CMK (cell line): ENCODE measurements around the gene SLC25A48.
"Not testable (repeated sequence)": the region's sequence is repeated elsewhere in the genome, so short reads cannot be mapped to it uniquely, and the experiment has no call there.

ENCODE experiments used
- DNase-seq: peaks from one replicate; pipeline ENCODE4 v3.0.0-alpha.2; 2010; ENCODE audit warnings: low read depth

Gene SLC25A48

DNA sequence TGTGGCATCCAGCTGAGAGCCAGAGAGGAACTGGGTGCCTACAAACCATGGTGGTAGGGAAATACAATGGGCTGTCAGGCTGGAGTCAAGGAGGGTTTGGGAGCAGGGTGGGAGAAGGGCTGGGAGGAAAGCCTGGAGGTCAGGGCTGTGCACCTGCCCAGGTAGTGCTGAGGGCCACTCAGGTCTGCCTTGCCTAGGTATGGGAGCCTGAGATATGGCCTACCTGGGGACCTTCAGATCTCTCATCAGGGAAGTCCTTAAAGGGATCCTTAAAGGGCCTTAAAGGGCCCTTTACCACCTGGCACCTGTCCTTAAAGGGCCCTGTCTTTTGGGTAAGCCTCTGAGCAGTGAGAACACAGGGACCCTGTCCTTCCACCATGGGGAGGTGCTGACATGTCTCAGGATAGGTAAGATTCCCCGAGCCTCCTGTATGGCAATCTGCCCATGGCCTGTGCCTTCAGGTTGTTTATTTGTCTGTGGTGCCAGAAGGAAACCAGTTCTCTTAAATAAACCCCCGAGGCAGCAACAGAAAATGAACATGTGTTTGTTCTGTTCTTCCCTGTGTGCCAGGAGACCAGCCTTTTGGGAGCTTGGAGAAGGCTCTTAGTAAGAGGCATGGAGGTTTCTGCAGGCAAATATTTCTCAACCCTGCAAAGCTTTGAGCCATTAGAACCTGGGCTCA lies 23.3 kb downstream of the SLC25A48 start:
- no peak for DNase-seq

DNA sequence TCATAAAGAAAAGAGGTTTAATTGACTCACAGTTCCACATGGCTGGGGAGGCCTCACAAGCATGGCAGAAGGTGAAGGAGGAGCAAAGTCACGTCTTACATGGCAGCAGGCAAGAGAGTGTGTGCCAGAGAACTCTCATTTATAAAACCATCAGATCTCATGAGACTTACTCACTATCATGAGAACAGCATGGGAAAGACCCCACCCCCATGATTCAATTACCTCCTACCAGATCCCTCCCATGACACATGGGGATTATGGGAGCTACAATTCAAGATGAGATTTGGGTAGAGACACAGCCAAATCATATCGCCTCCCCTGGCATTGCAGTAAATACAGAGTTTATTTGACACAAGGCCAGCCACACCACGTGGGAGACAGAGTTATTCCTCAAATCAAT lies 24.7 kb downstream of the SLC25A48 start:
- not testable (repeated sequence) for DNase-seq

DNA sequence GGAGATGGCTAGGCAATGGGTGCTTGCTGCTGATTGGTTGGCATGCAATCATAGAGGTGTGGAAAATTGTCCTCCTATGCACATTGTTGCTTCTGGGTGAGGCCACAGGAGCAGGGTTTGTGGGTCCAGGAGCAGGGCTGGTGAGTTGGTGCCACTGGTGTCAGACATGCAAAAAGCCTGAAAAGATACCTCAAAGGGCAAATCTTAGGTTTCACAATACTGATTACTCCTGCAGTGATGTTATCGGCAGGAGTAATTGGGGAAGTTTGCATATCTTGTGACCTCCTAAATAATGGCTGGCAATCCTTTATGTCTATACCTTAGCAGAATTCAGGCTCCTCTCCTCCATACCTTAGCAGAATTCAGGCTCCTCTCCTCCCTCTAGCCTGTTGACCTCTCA lies 25.2 kb downstream of the SLC25A48 start:
- no peak for DNase-seq

DNA sequence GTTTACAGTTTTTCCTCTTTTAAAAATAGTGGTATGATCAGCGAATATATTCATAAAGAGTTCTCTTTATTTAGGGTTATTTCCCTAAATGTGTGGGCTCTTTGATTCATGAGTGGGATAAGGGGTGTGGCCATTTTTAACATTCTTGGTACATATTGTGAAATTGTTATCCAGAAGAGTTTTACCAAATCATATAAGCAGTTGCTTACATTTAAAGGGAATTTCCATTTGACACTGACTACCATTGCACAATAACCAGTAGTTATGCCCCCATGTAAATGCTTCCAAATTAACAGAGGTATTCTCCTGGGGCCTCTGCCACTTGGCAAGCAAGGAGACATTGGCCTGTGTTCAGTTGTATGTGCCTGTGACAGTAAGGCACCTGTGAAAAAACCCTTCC lies 27.2 kb downstream of the SLC25A48 start:
- no peak for DNase-seq

DNA sequence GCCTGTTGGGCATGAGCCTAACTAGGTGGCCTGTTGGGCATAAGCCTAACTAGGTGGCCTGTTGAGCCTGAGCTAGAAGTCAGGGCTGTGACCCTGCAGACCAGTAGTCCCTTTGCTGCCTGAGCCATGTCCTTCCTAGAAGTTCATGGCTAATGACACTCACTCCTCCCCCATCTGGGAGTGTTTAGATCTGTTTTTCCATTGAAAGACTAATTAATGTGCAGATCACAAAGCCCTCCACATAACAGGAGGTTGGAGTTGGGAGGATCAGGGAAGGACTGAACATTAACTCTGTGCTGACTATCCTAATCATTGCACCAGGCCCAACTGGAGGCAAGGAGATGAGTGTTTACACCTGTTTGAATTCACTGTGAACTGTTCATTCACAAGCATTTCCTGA lies 27.6 kb downstream of the SLC25A48 start:
- no peak for DNase-seq

DNA sequence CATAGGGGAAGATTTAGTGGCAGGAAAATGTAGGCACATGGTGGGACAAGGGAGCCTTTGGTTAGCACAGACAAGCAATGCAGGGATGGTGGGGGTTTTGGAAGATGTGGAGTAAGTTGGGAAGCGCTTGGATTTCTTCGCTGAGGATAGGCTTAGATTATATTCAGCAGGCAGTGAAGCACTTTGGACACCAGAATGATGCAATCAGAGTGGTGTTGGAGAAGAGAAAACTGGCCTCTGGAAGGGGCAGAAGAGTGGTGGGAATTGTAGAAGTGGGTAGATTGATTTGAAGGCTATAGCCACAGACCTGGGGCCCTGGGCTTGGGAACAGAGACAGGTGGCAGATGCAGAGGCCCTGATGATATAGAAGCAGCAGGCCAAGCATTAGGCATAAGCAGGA lies 28.3 kb downstream of the SLC25A48 start:
- DNase-seq = no peak

DNA sequence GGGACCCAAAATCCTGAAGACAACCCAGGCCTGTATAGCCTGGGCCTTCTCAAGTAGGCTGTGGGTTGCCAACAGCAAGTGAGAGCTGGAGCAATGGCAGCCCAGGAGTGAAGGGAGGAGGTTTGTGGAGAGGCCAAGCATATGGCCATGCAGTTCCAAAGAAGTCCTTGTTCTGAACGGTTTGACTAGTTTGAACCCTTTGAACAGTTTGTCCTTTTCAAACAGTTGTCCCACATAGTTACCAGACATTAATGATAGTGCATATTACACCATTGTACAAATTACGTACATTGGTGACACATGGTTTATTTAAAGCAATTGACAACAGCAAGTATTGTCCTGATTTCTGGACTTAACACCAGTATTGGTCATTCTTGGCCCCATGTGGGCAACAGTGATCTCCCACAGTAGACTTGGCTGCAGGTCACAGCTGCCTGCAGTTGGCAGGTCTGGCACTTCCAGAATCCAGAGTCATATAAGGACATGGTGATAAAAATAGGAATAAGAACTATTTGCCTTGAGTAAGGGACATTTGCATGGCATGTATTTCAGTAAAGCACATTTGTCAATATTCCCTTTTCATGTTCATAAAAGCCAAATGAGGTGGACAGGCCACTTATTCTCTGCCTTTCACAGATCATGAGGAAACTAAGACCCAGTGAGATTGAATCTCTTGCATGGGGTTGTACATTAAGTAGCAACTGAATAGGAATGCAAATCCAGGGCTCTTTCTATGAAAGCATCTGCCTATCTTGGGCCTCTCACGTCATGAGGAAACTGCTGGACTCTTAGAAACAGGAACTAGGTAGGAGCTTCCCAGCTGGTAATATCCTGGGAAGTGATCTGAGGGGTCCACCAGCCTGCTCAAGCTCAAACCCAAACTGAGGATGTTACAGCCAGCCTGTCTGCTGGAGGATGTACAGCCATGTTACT lies 30.3 kb downstream of the SLC25A48 start:
- no peak for DNase-seq

DNA sequence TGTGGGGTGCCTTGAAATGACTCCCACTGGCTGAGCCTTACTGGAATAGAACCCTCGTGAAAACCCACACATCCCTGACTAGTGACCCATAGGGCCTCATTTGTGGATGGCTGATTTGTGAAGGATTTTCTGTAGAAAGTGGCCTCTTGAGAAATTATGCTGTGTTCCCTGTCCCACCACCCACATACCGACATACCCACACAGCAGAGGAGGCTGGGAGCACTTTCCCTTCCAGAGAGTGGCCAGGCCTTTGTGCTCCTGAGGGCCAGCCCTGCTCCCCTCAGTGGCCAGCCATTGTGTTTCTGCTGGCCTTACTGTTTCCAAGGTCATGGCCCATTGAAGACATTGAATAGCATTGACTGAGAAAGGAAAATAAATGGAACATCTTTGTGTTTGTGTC lies 31.6 kb downstream of the SLC25A48 start:
- no peak for DNase-seq

DNA sequence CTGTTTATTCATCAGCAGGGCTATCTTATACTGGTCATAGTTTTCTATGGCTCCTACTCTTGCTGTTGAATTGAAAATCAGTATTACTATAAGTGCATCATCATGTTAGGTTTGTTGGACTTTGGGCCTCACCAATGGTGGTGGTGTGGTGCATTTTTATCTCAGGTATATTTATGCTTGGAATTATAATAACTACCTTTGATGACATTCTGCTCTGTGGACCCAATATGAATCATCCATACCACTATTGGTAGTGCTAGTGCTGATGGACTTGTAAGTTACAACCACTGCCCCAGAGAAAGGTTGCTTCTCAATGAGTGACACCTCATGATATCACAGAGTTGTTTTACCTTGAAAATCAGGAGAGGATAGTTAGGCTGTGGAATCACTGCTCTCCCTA lies 33.1 kb downstream of the SLC25A48 start:
- DNase-seq = no peak

DNA sequence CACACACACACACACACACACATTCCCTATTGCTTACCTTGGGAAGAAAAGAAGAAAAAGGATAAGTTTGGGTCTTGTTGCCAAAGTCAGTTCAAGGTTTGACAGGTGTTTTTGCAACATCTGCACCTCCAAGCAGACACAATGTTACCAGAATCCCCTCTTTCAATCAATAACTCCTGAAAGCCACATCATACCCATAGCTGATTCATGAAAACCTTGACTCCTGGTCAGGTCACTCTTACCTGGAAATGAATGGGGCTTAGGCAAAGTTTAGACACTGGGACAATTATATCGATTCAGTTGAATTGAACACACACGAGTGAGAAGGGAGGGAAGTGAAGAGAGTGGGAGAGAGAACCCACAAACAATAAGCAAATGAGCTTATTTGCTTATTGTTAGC lies 34.2 kb downstream of the SLC25A48 start:
- DNase-seq = no peak

DNA sequence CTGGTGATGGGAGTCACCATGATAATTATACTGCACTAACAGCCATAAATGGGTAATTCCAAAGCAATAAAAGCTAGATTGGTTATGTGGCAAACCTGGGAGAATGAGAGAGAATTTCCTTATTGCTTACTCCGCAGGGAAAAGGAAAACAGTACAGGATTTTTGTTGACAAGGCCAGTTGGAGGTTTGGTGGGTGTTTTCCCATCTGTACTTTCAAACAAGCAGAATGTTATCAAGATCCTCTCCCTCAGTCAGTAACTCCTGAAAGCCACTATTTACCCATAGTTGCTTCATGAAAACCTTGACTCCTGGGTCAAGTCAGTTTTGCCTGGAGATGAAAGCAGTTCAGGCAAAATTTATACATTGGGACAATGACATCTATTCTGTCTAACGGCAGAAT lies 34.8 kb downstream of the SLC25A48 start:
- no peak for DNase-seq

DNA sequence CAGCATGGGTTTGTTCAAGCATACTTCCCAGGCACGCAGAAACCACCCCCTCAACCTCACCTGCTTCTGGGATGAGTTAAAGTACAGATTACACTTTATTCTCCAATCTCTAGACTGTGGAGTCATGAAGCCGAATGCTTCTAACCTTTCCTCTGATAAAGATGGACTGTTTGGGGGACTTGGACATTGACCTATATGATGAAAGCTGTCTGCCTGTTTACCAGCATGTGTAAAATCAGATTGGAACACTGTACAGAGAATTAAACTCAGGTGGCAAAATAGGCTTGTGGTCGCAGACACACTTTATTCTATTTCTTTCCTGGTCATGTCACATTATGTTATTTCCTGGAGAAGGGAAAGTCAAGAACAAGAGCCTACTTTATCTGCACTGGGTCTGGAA lies 35.5 kb downstream of the SLC25A48 start:
- no peak for DNase-seq

DNA sequence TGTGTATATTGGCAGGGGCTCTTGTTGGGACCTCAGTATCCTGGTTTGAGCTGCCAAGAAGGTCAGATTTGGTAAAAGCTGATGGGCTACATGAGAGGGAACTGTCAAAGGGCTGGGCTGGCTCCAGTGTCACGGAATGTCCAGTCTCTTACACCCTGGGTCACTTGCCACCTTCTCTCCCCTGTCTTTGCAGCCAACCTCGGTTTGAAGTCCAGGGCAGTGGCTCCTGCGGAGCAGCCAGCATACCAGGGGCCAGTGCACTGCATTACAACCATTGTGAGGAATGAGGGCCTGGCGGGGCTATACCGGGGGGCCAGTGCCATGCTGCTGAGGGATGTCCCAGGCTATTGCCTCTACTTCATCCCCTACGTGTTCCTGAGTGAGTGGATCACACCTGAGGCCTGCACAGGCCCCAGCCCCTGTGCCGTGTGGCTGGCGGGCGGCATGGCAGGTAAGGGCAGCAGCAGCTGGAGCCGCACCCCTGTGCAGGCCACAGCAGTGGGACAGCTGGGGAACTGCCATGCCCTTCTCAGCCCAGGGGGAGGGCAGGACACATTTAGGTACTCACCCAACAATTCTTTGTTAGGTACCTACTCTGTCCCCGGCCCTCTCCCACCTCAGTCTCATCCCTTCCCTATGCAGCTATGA lies 36.9 kb downstream of the SLC25A48 start:
- no peak for DNase-seq

DNA sequence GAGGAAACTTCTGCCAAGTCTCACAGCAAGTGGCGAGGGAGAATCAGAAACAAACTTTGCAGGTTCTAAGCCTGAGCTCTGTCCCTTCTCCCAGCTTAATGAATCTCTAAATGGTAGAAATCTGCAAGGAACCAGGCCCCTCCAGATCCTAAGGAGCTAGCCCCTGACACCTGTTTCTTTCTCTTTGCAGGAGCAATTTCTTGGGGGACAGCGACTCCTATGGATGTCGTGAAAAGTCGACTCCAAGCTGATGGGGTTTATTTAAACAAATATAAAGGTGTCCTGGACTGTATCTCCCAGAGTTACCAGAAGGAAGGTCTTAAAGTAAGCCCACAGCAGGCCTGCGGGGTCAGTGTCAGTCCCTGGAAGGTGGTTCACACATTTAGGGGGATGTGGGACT lies 39.4 kb downstream of the SLC25A48 start:
- DNase-seq = no peak

DNA sequence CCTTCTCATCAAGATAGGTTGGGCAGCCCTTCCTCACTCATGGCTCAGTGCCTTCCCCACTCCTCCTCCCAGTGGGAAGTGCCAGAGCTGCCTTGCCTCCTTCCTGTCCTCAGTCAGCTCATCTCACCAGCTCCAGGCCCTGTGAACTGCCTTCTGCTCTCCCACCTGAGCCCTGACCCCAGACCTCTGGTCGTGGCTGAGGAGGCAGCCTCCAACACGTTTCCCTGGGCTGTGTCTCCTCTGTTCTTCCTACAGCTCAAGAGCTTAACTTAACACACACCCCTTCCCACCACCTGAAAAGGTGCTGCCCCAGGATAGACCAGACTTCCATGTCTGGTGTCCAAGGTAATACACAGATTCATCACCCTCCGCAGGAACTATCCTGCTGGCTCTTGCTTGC lies 40.0 kb downstream of the SLC25A48 start:
- DNase-seq = no peak

DNA sequence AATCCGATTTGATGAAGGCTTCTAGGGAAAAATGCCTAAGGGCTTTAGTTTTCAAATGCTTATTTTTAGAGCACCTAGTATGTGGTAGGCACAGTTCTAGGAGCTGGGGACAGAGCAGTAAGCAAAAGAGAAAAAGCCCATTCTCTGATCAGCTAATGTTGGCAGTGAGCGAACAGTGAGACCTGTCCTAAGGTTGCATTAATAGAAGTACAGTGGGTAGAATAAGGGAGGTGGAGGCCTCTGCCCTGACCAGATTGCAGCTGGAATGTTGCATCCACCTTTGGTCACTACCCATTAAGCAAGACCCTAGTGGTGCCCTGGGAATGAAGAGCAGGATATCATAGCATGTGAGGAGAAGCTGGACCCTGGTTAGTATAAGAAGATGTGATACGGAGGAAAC lies 41.1 kb downstream of the SLC25A48 start:
- DNase-seq = no peak

DNA sequence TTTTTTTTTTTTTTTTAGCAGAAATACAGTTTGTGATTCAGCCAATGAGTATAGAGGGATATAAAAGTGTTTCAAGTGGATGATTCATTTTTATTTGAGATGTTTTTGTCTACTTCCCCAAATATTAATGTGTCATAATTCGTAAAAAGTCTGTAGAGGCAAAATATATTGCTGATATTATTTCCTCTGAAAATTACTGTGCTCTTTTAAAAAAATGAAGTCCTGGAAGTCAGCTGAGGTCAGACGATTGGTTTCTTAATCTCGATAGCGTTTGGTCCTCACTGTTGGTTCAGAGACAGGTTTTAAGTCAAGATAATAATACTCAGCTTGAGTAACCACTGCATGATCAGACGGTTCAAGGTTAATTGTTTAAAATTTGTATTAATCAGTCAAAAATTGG lies 41.7 kb downstream of the SLC25A48 start:
- no peak for DNase-seq

DNA sequence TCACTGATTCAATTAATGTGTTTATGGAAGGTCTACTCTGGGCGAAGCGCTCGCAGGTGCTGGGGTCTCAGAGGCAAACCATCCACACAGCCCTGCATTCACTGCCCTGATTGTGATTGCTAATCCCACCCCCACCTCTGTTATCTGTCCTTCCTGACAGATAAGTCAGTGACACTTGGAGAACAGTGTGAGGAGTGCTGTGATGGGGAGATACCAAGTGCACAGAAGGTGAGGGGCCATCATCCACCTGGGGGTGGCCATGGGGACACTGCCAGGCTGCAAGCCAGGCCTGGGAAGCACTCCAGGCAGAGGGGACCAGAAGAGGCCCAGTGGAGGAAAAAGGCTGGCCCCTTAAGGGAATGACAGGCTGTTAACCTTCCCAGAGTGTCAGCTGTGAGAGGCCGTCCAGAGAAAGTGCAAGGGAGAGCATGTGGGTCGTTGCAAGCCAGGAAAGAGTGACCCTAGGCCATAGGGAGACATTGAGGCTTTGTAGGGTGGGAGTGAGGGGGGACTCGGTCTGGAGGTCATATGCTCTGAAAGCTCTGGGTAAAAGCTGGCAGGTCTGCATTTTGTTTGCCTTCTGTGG lies 43.2 kb downstream of the SLC25A48 start:
- no peak for DNase-seq

DNA sequence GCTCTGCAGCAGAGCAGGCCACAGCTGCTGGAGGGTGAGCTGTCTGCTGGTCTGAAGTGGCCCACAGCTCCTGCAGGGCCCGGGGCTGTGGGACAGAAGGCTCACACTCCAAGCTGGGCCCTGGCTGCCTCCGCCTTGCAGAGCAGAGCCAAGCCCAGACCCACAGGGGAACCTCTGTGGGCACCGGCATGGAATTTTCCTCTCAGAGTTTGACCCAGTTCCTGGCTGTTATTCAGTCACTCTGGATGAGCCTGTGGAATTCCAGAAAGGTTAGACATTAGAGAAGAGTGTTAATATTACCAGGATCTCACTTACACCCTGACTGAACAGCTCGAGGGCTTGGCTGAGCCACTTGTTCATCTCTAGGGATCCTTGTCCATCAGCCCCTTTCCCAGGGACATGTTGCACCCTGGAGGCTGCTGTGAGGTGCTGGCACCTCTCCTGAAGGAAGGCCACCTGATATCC lies 43.7 kb downstream of the SLC25A48 start:
- no peak for DNase-seq

DNA sequence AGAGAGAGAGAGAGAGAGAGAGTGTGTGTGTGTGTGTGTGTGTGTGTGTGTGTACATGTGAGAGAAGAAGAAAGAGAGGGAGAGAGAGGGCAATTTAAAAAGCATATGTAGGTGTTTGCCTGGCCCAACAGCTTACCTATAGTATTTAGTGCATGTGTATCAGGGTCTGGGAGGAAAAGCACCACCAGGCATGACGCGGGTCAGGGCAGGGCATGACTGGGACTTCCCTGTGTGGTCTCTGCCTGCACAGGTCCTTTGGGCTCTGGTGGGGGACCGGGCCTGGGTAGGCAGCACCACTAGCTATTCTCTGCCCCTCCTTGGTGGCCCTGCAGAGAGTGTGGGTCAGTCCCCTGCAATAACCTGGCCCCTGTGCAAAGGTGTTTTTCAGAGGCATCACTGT lies 45.1 kb downstream of the SLC25A48 start:
- no peak for DNase-seq

DNA sequence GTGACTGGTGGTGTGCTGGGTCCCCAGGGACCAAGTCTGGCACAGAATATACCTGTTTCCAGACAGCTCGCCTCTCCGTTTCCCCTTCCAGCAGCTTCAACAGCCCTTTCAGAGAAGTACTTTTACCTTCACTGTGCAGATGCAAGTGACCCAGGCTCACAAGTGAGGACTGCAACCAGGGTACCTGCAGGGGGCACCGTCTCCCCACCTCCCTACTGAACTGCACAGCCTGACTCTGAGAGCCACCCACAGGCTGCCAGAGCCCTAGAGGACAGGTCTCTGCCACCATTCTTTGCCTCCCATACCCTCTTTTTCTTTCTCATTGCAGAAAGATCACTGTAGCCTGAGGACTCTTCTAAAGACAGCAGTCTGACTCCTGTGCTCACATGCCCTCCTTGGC lies 45.8 kb downstream of the SLC25A48 start:
- DNase-seq = no peak

DNA sequence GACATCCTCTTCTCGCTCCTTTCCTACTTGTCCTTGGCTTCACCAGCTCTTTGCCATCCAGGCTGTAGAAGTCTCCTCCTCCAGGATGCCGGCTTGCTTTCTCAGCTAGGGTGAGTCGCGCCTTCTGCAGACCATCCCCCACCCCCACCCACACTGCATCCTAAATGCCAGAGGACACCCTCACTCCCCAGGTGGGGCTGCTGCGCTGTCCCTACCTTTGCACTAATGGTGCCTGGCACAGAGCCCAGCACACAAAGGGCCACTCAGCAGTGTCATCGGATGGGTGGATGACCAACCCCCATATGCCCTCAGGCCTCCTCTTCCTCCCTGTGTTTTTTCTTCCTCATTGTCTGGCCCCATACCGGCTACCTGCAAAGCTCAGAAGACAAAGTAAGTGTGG lies 46.3 kb downstream of the SLC25A48 start:
- DNase-seq = no peak

DNA sequence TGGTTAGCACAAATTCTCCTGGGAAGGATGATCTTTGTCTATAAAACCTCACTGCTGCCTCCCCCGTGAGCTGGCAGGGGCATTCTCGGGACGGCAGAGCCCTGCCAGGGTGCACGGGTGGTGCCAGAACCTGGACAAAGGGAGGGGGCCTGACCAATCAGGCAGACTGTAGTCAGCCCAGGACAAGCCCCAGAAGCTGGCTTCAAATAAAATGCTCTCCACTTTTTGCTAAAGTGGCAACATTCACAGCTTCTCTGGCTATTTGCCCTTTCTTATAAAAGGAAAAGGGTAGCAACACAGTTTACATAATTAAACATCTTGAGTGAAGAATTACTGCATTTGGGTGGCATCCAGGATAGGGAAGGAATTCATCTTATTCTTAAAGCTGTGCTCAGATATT lies 46.8 kb downstream of the SLC25A48 start:
- DNase-seq = no peak
